DOHH2 (cell line): ENCODE results near the gene GLRA1.

ENCODE experiments used
- H3F3A ChIP-seq: fragments of 200-600 bp; sonication (generic), shearing (Covaris generic); 2 replicates; pipeline ENCODE4 v1.6.0; 2016; ENCODE audit warnings: antibody characterized with exemption, mild to moderate bottlenecking; ENCODE audit not compliant: control insufficient read depth, insufficient read depth
- H3K27ac ChIP-seq: fragments of 200-600 bp; sonication (generic); 2 replicates; pipeline ENCODE4 v1.5.1; 2014; ENCODE audit warnings: low read depth, mild to moderate bottlenecking, low read length, moderate library complexity
- H3K27me3 ChIP-seq: fragments of 200-600 bp; sonication (generic); 2 replicates; pipeline ENCODE4 v1.6.1; 2014; ENCODE audit warnings: mild to moderate bottlenecking, low read length, mixed read lengths; ENCODE audit not compliant: control insufficient read depth
- H3K36me3 ChIP-seq: fragments of 200-600 bp; sonication (generic); 2 replicates; pipeline ENCODE4 v1.6.1; 2014; ENCODE audit warnings: mild to moderate bottlenecking, low read length, moderate library complexity, mixed read lengths; ENCODE audit not compliant: control insufficient read depth
- H3K4me1 ChIP-seq: fragments of 200-600 bp; sonication (generic); 2 replicates; pipeline ENCODE4 v1.6.1; 2014; ENCODE audit warnings: mild to moderate bottlenecking, low read length, mixed read lengths; ENCODE audit not compliant: control insufficient read depth
- H3K4me2 ChIP-seq: fragments of 200-600 bp; sonication (generic); 2 replicates; pipeline ENCODE4 v1.6.0; 2014; ENCODE audit warnings: mild to moderate bottlenecking, low read length, moderate library complexity
- H3K4me3 ChIP-seq: fragments of 200-600 bp; sonication (generic); 2 replicates; pipeline ENCODE4 v1.5.1; 2014; ENCODE audit warnings: mild to moderate bottlenecking, low read length, mixed read lengths
- H3K79me2 ChIP-seq: fragments of 200-600 bp; sonication (generic); 2 replicates; pipeline ENCODE4 v1.6.1; 2014; ENCODE audit warnings: mild to moderate bottlenecking, low read length, mixed read lengths; ENCODE audit not compliant: control insufficient read depth
- H3K9me2 ChIP-seq: fragments of 200-600 bp; sonication (generic); replicated peaks from 2 replicates; pipeline ENCODE4 v1.6.1; 2014; ENCODE audit warnings: mild to moderate bottlenecking, low read length, mixed read lengths; ENCODE audit not compliant: control insufficient read depth
- H3K9me3 ChIP-seq: fragments of 200-600 bp; sonication (generic); 2 replicates; pipeline ENCODE4 v1.6.1; 2014; ENCODE audit warnings: antibody characterized with exemption, low read length, mixed read lengths; ENCODE audit not compliant: control insufficient read depth, insufficient read depth
- H4K20me1 ChIP-seq: fragments of 200-600 bp; sonication (generic); 2 replicates; pipeline ENCODE4 v1.6.0; 2014; ENCODE audit warnings: low read depth, mild to moderate bottlenecking, antibody characterized with exemption, low read length, moderate library complexity; ENCODE audit not compliant: control insufficient read depth, insufficient read depth
- EZH2phosphoT487 ChIP-seq: fragments of 200-600 bp; sonication (generic); IDR thresholded peaks from 2 replicates; pipeline ENCODE4 v1.6.1; 2017; ENCODE audit warnings: borderline replicate concordance, mild to moderate bottlenecking, antibody characterized with exemption, low read length, moderate library complexity, mixed read lengths
- TF ChIP-seq, protein P1 (sequence below): fragments of 200-600 bp; sonication (generic); IDR thresholded peaks from one replicate; pipeline ENCODE4 v1.5.1; 2014; ENCODE audit warnings: antibody characterized with exemption, mild to moderate bottlenecking, low read depth, low read length; ENCODE audit not compliant: poor library complexity, severe bottlenecking

The GLRA1 gene

DNA sequence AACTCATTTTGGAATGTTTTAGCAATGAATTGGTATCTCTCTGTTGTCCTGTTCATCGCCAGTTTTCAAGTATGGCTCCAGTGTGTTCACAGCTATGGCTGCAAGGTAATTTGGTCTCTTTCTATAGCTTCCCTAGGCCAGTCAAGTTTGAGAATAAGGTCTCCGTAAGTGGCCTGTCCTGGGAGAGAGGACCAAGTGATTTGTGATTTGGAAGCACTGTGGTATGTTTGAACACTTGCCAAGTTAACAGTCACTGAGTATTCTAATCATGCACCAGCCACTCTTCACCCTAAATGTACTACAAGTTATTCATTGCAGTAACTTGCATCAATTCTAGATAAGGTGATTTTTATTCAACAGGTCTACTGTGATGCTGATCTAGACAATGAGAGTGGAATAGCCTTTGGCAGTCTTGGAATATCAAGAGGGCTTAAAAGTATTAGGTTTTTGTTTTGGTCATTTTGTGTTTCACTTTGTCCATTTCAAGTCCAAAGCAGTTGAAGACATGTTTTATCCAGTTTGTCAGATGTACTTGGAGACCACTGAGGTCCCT is 111.8 kb downstream of the GLRA1 start:
- no peaks in the 10 kb centered on the region for H3K9me3 ChIP-seq
- no peak overlapping the region for H3K4me2 ChIP-seq
- peaks cover 29% of the 10 kb centered on the region for H3F3A ChIP-seq
- no peaks in the 10 kb centered on the region for H3K27me3 ChIP-seq
- no peak overlapping the region for H3K27ac ChIP-seq
- peaks cover 3% of the 10 kb centered on the region; the same call in 1 of the 2 replicates for H3K79me2 ChIP-seq
- no peaks in the 10 kb centered on the region for H3K4me1 ChIP-seq
- peaks cover 77% of the 10 kb centered on the region for H3K36me3 ChIP-seq
- H3K4me3 ChIP-seq: no peak overlapping the region
- TF ChIP-seq, protein P1, sequence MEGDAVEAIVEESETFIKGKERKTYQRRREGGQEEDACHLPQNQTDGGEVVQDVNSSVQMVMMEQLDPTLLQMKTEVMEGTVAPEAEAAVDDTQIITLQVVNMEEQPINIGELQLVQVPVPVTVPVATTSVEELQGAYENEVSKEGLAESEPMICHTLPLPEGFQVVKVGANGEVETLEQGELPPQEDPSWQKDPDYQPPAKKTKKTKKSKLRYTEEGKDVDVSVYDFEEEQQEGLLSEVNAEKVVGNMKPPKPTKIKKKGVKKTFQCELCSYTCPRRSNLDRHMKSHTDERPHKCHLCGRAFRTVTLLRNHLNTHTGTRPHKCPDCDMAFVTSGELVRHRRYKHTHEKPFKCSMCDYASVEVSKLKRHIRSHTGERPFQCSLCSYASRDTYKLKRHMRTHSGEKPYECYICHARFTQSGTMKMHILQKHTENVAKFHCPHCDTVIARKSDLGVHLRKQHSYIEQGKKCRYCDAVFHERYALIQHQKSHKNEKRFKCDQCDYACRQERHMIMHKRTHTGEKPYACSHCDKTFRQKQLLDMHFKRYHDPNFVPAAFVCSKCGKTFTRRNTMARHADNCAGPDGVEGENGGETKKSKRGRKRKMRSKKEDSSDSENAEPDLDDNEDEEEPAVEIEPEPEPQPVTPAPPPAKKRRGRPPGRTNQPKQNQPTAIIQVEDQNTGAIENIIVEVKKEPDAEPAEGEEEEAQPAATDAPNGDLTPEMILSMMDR: no peak
- TF ChIP-seq EZH2phosphoT487: no peak
- no peaks in the 10 kb centered on the region for H3K9me2 ChIP-seq
- no peaks in the 10 kb centered on the region for H4K20me1 ChIP-seq

DNA sequence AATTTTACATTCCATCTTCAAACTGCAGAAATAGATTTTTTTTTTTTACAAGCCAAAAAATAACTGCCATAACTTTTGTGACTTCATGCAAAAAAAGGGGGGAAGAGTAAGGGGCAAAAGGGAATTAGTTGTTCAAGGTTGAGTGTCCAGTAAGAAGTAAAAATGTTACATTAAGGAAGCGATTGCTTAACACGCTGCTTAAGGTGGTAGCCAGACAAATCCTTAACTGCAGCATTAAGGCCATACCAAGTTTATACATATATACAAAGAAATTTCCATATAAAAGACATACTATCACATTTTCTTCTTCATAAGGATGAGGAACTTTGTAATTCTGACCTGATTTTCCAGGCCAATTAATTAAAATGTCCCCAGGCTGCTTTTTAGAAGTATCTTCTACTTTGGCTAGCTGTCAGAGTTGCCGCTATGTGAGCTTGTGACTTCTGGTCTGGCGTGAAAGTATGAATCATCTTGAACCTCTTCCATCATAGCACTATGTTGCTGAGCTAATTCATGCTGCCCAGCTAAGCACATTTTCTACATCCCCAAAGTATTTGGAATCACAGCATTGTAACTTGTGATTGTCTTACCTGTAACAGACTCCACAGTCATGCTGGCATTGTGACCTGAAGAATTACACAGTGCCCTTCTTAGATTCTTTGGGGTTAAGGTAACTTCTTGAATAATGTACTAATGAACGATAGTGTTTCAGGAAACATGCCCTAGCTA is 112.9 kb downstream of the GLRA1 start:
- Histone ChIP-seq H3F3A (peaks cover 21% of the 10 kb centered on the region), H4K20me1 (peaks cover 5% of the 10 kb centered on the region; the same call in 1 of the 2 replicates), H3K79me2 (peaks cover 9% of the 10 kb centered on the region), H3K27me3 (no peaks in the 10 kb centered on the region), H3K9me3 (no peaks in the 10 kb centered on the region), H3K36me3 (peaks cover 88% of the 10 kb centered on the region), H3K4me2 (no peak overlapping the region), H3K27ac (no peak overlapping the region), H3K9me2 (no peaks in the 10 kb centered on the region), H3K4me1 (no peaks in the 10 kb centered on the region), H3K4me3 (no peak overlapping the region)
- TF ChIP-seq, protein P1: no peak
- TF ChIP-seq EZH2phosphoT487: no peak

DNA sequence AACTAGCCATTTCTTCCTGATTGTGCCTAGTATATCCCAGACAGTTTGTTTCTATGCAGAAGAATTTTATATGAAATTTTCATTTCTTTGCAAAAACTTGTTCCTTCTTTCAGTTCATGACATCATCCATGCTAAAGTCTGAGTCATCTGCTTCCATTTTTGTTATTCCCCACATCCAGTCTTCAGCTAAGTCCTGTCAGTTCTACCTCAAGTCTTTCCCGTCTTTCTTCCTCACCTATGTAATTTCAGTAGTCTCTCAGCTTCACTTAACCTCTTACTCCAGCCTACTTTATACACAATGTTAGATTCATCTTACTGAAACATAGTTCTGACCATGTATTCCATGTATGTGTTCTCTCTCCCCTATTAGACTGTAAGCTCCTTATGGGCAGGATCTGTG is 113.8 kb downstream of the GLRA1 start:
- Histone ChIP-seq H3K4me2 (no peak overlapping the region), H3K79me2 (peaks cover 14% of the 10 kb centered on the region), H3K9me3 (no peaks in the 10 kb centered on the region), H3K27ac (no peak overlapping the region), H3K27me3 (no peaks in the 10 kb centered on the region), H3K9me2 (no peaks in the 10 kb centered on the region), H4K20me1 (peaks cover 5% of the 10 kb centered on the region; the same call in 1 of the 2 replicates), H3K36me3 (peaks cover 96% of the 10 kb centered on the region), H3K4me1 (no peaks in the 10 kb centered on the region), H3K4me3 (no peak overlapping the region), H3F3A (peaks cover 15% of the 10 kb centered on the region)
- no peak for TF ChIP-seq EZH2phosphoT487
- TF ChIP-seq, protein P1: no peak
